IMR-90 (cell line): ENCODE results near the gene TRIM49D2.
"Not testable (repeated sequence)": the region's sequence is repeated elsewhere in the genome, so short reads cannot be mapped to it uniquely, and the experiment has no call there.

Experiments used
- CEBPB ChIP-seq: IDR thresholded peaks from 2 replicates; pipeline ENCODE4 v1.6.1; 2012; ENCODE audit warnings: low read depth, low read length, improper control_type of control experiment
- CHD1 ChIP-seq: IDR thresholded peaks from 2 replicates; pipeline ENCODE4 v1.6.1; 2012; ENCODE audit warnings: low read depth, low read length, improper control_type of control experiment
- CTCF ChIP-seq: conservative IDR thresholded peaks from 2 replicates; pipeline ENCODE4 v1.5.1; 2012; ENCODE audit warnings: mild to moderate bottlenecking, low read depth, low read length, improper control_type of control experiment
- ELK1 ChIP-seq: fragments of 150-350 bp; IDR thresholded peaks from 2 replicates; pipeline ENCODE4 v1.6.1; 2016; ENCODE audit warnings: low read depth, mild to moderate bottlenecking, low read length, moderate library complexity, borderline replicate concordance
- MAFK ChIP-seq: IDR thresholded peaks from 2 replicates; pipeline ENCODE4 v1.6.1; 2012; ENCODE audit warnings: low read depth, low read length, improper control_type of control experiment
- MAZ ChIP-seq: IDR thresholded peaks from 2 replicates; pipeline ENCODE4 v1.6.1; 2012; ENCODE audit warnings: low read depth, mild to moderate bottlenecking, low read length, improper control_type of control experiment, moderate library complexity, borderline replicate concordance
- MXI1 ChIP-seq: IDR thresholded peaks from 2 replicates; pipeline ENCODE4 v1.6.1; 2012; ENCODE audit warnings: low read depth, mild to moderate bottlenecking, low read length, moderate library complexity, borderline replicate concordance
- NFE2L2 ChIP-seq: fragments of 150-350 bp; IDR thresholded peaks from 2 replicates; pipeline ENCODE4 v1.6.1; 2016; ENCODE audit warnings: low read depth, mild to moderate bottlenecking, low read length
- POLR2A ChIP-seq: IDR thresholded peaks from 2 replicates; pipeline ENCODE4 v1.6.1; 2012; ENCODE audit warnings: mild to moderate bottlenecking, low read depth, low read length
- RCOR1 ChIP-seq: IDR thresholded peaks from 2 replicates; pipeline ENCODE4 v1.6.1; 2012; ENCODE audit warnings: mild to moderate bottlenecking, low read length, improper control_type of control experiment; ENCODE audit not compliant: insufficient replicate concordance
- RFX5 ChIP-seq: IDR thresholded peaks from 2 replicates; pipeline ENCODE4 v1.8.0; 2012; ENCODE audit warnings: low read depth, mild to moderate bottlenecking, low read length, moderate library complexity
- SMC3 ChIP-seq: fragments of 150-350 bp; IDR thresholded peaks from 2 replicates; pipeline ENCODE4 v1.6.1; 2016; ENCODE audit warnings: low read depth, mild to moderate bottlenecking, antibody characterized with exemption, low read length, moderate library complexity
- USF2 ChIP-seq: fragments of 150-350 bp; IDR thresholded peaks from 2 replicates; pipeline ENCODE4 v1.6.1; 2017; ENCODE audit warnings: mild to moderate bottlenecking, antibody characterized with exemption, low read length, low read depth

GRCh38 chr11:89893245-89893644, 30.6 kb upstream of the TRIM49D2 start:
- not testable (repeated sequence) for TF ChIP-seq POLR2A, CTCF, MXI1, CEBPB, MAFK, MAZ, RFX5, CHD1, USF2, SMC3, NFE2L2, ELK1, RCOR1
